Cortex of kidney (tissue), 1 donor: Measurements from ENCODE around the gene USP33.
"Not testable (repeated sequence)": the region's sequence is repeated elsewhere in the genome, so short reads cannot be mapped to it uniquely, and the experiment has no call there.

Source experiments
- DNase-seq: peaks from one replicate; lab custom pipeline; 2025; lab: John Stamatoyannopoulos, UW

The USP33 gene

GRCh38 chr1:77759071-77760028, at the start of gene USP33:
Gene USP33 (minus strand): TSS chr1:77759852. CDS start chr1:77741697, 18,155 bp downstream.
- no peak for DNase-seq

GRCh38 chr1:77803371-77803770, 43.7 kb upstream of the USP33 start:
- no peak for DNase-seq

GRCh38 chr1:77802026-77802425, 42.4 kb upstream of the USP33 start:
- DNase-seq = no peak

GRCh38 chr1:77797991-77798390, 38.3 kb upstream of the USP33 start:
- DNase-seq = no peak

GRCh38 chr1:77796695-77797405, 37.2 kb upstream of the USP33 start:
- DNase-seq = no peak

- DNase-seq = no peak
These were observed 34.9 kb upstream of the USP33 start for GRCh38 chr1:77794550-77794949.

- DNase-seq = not testable (repeated sequence)
These were observed 26.6 kb upstream of the USP33 start for GRCh38 chr1:77786093-77786741.

GRCh38 chr1:77783141-77783540, 23.5 kb upstream of the USP33 start:
- no peak for DNase-seq

GRCh38 chr1:77781683-77782082, 22.0 kb upstream of the USP33 start:
- DNase-seq = no peak

GRCh38 chr1:77779529-77780281, 20.1 kb upstream of the USP33 start, which contains the start of gene MIGA1:
Gene MIGA1 (plus strand): TSS chr1:77779649. CDS start chr1:77783253, 3,604 bp downstream.
- no peak for DNase-seq

GRCh38 chr1:77776007-77776700, 16.5 kb upstream of the USP33 start:
- no peak for DNase-seq

GRCh38 chr1:77768006-77768405, 8.4 kb upstream of the USP33 start:
- DNase-seq = no peak

- no peak for DNase-seq
These were observed 2.4 kb upstream of the USP33 start for GRCh38 chr1:77762072-77762476.

GRCh38 chr1:77757603-77758002, 2.0 kb downstream of the USP33 start:
- DNase-seq = no peak

- DNase-seq = no peak
These were observed 2.5 kb downstream of the USP33 start for GRCh38 chr1:77757066-77757584.

- DNase-seq = no peak
These were observed 3.4 kb downstream of the USP33 start for GRCh38 chr1:77756052-77756754.

- not testable (repeated sequence) for DNase-seq
These were observed 10.2 kb downstream of the USP33 start for GRCh38 chr1:77749489-77749888.

- DNase-seq = no peak
These were observed 15.1 kb downstream of the USP33 start for GRCh38 chr1:77744576-77744975.

GRCh38 chr1:77742011-77742555, 17.6 kb downstream of the USP33 start:
- DNase-seq = no peak

- DNase-seq = no peak
These were observed 18.3 kb downstream of the USP33 start for GRCh38 chr1:77741316-77741715.
